ENCODE results near the gene MYADML2.

DNA sequence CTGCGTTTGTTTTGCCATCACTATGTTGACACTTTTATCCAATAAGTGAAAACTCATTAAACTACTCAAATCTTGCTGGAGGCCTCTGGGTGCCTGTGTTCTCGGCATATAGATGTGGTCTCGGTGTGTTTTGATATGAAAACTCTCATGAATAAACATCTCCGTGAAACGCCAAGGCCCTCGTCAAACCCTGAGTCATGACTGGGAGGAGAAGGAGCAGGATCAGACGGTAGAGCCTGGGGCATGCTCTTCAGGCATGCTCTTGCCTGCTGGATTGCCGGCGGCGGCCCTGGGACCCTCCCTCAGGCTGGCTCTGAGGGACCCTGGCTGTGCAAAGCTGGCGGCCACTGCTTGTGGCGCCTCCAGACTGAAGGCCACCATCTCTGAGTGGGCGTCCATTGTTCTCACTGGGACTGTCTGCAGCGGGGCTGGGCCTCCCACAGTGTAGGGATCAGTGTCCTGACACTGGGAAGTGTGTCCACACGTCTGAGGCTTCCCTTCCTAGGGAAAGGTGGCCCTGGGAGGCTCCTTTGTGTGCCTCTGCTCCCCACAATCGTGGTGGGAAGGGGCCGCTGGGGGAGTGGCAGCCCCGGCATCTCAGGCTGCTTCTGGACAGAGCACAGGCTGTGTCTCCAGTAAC, 46.7 kb downstream of the MYADML2 start:
- TF ChIP-seq, protein P1, sequence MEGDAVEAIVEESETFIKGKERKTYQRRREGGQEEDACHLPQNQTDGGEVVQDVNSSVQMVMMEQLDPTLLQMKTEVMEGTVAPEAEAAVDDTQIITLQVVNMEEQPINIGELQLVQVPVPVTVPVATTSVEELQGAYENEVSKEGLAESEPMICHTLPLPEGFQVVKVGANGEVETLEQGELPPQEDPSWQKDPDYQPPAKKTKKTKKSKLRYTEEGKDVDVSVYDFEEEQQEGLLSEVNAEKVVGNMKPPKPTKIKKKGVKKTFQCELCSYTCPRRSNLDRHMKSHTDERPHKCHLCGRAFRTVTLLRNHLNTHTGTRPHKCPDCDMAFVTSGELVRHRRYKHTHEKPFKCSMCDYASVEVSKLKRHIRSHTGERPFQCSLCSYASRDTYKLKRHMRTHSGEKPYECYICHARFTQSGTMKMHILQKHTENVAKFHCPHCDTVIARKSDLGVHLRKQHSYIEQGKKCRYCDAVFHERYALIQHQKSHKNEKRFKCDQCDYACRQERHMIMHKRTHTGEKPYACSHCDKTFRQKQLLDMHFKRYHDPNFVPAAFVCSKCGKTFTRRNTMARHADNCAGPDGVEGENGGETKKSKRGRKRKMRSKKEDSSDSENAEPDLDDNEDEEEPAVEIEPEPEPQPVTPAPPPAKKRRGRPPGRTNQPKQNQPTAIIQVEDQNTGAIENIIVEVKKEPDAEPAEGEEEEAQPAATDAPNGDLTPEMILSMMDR (IDR thresholded peaks at IDR 0.05), result no peak
- no peak for TF ChIP-seq EP300 (IDR thresholded peaks at IDR 0.05)
